ENCODE results near the gene HAUS7.

DNA sequence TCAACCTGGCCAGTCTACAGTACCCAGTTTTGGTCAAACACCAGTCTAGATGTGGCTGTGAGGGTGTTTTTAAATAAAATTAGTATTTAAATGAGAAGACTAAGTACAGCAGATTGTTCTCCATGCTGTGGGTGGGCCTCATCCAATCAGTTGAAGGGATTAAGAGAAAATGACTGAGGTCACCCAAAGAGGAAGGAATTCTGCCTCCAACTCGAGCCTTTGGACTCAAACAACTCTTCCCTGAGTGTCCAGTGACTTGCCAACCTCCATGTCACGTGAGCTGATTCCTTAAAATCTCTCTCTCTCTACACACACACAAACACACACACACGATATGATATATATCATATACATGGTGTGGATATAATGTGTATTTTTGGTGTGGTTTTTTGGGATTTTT is 34.5 kb downstream of the HAUS7 start:
- TF ChIP-seq, protein P1, sequence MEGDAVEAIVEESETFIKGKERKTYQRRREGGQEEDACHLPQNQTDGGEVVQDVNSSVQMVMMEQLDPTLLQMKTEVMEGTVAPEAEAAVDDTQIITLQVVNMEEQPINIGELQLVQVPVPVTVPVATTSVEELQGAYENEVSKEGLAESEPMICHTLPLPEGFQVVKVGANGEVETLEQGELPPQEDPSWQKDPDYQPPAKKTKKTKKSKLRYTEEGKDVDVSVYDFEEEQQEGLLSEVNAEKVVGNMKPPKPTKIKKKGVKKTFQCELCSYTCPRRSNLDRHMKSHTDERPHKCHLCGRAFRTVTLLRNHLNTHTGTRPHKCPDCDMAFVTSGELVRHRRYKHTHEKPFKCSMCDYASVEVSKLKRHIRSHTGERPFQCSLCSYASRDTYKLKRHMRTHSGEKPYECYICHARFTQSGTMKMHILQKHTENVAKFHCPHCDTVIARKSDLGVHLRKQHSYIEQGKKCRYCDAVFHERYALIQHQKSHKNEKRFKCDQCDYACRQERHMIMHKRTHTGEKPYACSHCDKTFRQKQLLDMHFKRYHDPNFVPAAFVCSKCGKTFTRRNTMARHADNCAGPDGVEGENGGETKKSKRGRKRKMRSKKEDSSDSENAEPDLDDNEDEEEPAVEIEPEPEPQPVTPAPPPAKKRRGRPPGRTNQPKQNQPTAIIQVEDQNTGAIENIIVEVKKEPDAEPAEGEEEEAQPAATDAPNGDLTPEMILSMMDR (IDR thresholded peaks at IDR 0.05): no peak
- TF ChIP-seq EP300 (IDR thresholded peaks at IDR 0.05; ENCODE audit: low read depth) (no peak), POLR2A (IDR thresholded peaks at IDR 0.05) (no peak)

All from transverse colon (tissue), 3 donors.